K562 (cell line): Measurements from ENCODE around the gene PHF21B.

Source experiments
- CTCF ChIP-seq, 3 experiments: IDR thresholded peaks in 2 of 3; conservative IDR thresholded peaks in 1 of 3; 2 replicates each; pipeline ENCODE4 v1.5.1; 2011 to 2012; ENCODE audit warnings: low read length in 3 of 3, mild to moderate bottlenecking in 3 of 3, control low read depth in 2 of 3, improper control_type of control experiment in 1 of 3, inconsistent platforms in 1 of 3, low read depth in 1 of 3, mixed read lengths in 1 of 3, moderate library complexity in 1 of 3; ENCODE audit not compliant: insufficient read depth in 2 of 3
- E2F4 ChIP-seq: sonication (generic); formaldehyde crosslinking; IDR thresholded peaks from 2 replicates; pipeline ENCODE4 v1.8.0; 2022; ENCODE audit warnings: mild to moderate bottlenecking, low read depth, missing genetic modification reagents
- SIN3A ChIP-seq, 2 experiments: fragments of 150-350 bp in 1 of 2; IDR thresholded peaks; 2 replicates each; pipeline ENCODE4 v1.6.1; 2011 to 2016; ENCODE audit warnings: borderline replicate concordance in 2 of 2, low read depth in 2 of 2, low read length in 2 of 2, mild to moderate bottlenecking in 2 of 2, moderate library complexity in 2 of 2; ENCODE audit not compliant: control insufficient read depth in 1 of 2
- ZSCAN32 ChIP-seq: fragments of 450-650 bp; formaldehyde crosslinking; IDR thresholded peaks from 2 replicates; pipeline ENCODE4 v1.4.0; 2020; ENCODE audit warnings: mild to moderate bottlenecking, moderate library complexity

- TF ChIP-seq E2F4 (CRISPR knock-in tag): no peak
- no peak for TF ChIP-seq CTCF (IDR thresholded peaks at IDR 0.05 in 2 of 3, conservative IDR thresholded peaks at IDR 0.05 in 1 of 3; ENCODE audit: insufficient read depth in 2 of 3, low read depth in 1 of 3, low read length in 3 of 3)
- TF ChIP-seq ZSCAN32: no peak
- no peak for TF ChIP-seq SIN3A (IDR thresholded peaks at IDR 0.05; ENCODE audit: borderline replicate concordance in 2 of 2, control insufficient read depth in 1 of 2, low read depth in 2 of 2, low read length in 2 of 2)
Measured at GRCh38 chr22:44883011-44883421, 126.8 kb downstream of the PHF21B start.
